Epithelial cell of esophagus (primary cell): ENCODE data around the gene RALGPS2.

Experiments
- DNase-seq: peaks from one replicate; pipeline ENCODE4 v3.0.0; 2010; ENCODE audit warnings: low read depth
- H3K4me3 ChIP-seq: 2 replicates; pipeline ENCODE4 v1.5.1; 2011; ENCODE audit warnings: mild to moderate bottlenecking, low read length, control low read depth
- TF ChIP-seq, protein P1 (sequence below): IDR thresholded peaks from 2 replicates; pipeline ENCODE4 v1.5.1; 2011; ENCODE audit warnings: low read depth, mild to moderate bottlenecking, low read length, control low read depth, inconsistent platforms; ENCODE audit not compliant: insufficient read depth; ENCODE audit errors: missing control alignments

The RALGPS2 gene

DNA sequence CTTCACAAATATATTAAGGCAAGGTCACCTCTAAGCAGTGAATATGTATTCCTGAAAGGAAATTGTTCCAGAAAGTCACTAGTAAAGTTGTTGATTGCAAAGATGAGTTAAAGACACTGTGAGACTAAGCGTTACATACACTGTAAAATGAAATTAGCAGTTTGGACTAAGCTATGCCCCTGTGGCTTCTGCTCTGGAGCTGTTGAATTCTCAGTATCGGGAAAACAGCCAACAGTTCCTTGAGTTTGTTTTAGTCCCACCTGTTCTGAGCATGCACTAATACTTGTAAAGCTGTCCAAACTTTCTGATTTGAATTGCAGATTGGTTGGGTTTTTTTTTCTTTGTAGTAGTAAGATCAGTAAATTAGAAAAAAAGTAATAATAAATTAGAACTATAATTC is 124.9 kb downstream of the RALGPS2 start:
- TF ChIP-seq, protein P1, sequence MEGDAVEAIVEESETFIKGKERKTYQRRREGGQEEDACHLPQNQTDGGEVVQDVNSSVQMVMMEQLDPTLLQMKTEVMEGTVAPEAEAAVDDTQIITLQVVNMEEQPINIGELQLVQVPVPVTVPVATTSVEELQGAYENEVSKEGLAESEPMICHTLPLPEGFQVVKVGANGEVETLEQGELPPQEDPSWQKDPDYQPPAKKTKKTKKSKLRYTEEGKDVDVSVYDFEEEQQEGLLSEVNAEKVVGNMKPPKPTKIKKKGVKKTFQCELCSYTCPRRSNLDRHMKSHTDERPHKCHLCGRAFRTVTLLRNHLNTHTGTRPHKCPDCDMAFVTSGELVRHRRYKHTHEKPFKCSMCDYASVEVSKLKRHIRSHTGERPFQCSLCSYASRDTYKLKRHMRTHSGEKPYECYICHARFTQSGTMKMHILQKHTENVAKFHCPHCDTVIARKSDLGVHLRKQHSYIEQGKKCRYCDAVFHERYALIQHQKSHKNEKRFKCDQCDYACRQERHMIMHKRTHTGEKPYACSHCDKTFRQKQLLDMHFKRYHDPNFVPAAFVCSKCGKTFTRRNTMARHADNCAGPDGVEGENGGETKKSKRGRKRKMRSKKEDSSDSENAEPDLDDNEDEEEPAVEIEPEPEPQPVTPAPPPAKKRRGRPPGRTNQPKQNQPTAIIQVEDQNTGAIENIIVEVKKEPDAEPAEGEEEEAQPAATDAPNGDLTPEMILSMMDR, result no peak
- DNase-seq, result no peak
- no peak overlapping the region for H3K4me3 ChIP-seq

DNA sequence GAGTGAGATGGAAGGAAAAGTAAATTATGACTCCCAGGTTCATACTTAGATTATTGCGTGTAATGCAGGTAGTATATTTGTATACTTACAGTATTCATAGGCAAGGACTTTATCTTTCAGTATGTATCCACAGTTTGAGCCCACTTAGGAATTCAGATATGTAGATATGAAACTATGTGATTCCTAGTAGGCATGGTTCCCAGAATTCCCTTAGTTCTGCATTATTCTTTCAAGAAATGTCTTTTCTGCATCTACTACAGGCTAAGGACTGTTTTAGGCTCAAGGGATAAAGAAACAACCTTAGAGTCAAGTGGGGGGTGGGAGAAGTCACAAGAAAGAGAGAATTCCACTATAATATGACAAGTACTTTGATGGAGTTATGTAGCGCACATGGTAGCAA is 132.1 kb downstream of the RALGPS2 start:
- TF ChIP-seq, protein P1, result no peak
- H3K4me3 ChIP-seq, result no peak overlapping the region
- DNase-seq, result no peak

DNA sequence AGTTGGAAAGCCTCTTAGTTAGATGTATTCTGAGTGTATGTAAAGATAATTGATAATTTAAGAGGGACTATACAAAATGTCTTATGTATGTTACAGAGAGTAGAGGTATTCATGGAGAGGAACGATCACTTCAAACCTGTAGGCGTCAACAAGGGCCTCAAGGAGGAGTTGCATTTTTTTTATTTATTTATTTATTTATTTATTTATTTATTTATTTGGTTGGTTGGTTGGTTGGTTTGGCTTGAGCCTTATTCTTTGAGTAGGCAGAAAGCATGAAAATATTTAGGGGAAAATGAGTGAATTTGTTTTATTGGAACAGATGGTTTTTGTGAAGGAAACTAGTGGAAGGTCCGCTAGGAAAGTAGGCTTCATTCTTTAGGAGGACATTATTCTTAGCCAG is 137.4 kb downstream of the RALGPS2 start:
- no peak overlapping the region for H3K4me3 ChIP-seq
- no peak for DNase-seq
- TF ChIP-seq, protein P1, result no peak

DNA sequence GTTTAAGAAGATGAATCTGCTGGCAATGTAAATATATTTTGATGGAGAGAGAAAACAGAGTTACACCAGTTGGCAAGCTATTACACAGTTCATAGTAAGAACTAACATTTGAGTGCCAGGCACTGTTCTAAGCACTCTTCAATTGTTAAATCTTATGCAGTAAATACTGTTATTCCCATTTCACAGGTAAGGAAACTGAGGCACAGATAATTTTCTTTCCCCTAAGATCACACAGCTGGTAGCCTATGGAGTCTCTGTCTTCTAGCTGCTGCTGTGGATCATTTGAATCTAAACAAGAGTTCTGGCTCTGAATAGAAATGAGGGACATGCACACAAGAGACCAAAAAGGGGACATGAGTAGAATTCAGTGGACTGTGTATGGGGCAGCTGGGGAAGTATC is 137.8 kb downstream of the RALGPS2 start:
- no peak overlapping the region for H3K4me3 ChIP-seq
- TF ChIP-seq, protein P1, result no peak
- no peak for DNase-seq

DNA sequence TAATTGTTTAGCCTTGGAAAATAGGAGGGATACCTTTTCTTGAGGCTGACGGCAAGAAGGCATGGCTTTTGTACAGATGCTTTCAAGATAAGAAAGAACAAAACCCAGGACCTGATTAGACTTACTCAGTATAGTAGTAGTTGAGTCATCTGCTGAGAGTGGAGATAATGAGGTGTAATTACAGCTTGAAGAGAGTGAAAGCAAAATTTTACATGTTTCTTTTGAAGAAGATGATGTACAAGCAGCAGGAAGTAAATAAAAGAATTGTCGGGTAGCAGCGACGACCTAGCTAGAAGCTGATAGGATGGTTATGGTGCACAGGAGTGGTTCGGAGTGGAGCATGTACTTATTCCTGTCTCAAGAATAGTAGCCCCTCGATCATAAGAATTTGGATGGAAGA is 139.3 kb downstream of the RALGPS2 start:
- DNase-seq, result no peak
- TF ChIP-seq, protein P1, result no peak
- no peak overlapping the region for H3K4me3 ChIP-seq

DNA sequence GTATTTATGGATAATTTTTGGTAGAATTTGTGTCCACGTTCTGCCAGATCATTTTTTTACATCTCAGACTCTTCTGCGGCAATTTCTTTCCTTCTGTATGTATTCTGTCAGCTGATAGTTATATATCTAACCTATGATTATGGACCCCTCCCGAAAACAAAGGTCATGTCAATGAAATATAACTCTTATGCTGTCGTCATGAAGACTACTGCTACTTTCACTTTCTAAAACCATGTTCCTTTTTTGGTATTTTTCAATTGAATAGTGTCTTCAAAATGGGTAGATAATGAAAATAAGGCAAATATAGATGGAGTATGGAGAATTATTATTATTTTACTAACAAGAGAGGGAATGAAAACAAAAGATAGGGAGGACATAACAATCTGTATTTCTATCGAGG is 142.6 kb downstream of the RALGPS2 start:
- H3K4me3 ChIP-seq, result no peak overlapping the region
- no peak for DNase-seq
- TF ChIP-seq, protein P1, result no peak

DNA sequence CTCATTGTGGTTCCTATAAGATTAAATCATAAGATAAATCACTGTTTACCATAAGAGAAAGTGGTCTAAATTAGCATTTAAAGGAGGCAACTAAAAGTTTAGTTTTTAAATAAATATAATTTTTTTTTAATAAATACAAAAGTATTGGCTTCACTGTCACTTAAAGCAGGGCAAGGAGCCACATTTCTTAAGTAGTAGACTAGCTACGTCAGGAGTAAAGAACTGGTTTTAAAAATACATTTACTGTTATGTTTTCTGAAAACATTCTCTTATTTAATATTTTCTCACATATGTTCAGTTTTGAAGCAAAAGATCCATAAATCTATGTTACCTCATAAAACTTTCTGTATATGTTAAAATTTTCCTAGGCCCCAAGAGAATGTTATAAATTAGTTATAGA is 143.7 kb downstream of the RALGPS2 start:
- no peak overlapping the region for H3K4me3 ChIP-seq
- DNase-seq, result no peak
- TF ChIP-seq, protein P1, result no peak
